Endothelial cell of hepatic sinusoid (primary cell): ENCODE data around the gene FANCE.

ENCODE experiments used
- in situ Hi-C: cut with HindIII; loops from 2 replicates; pipeline ENCODE4 v1.10.0; 2017; ENCODE audit warnings: low sequenced_read_pairs

Gene FANCE, protein sequence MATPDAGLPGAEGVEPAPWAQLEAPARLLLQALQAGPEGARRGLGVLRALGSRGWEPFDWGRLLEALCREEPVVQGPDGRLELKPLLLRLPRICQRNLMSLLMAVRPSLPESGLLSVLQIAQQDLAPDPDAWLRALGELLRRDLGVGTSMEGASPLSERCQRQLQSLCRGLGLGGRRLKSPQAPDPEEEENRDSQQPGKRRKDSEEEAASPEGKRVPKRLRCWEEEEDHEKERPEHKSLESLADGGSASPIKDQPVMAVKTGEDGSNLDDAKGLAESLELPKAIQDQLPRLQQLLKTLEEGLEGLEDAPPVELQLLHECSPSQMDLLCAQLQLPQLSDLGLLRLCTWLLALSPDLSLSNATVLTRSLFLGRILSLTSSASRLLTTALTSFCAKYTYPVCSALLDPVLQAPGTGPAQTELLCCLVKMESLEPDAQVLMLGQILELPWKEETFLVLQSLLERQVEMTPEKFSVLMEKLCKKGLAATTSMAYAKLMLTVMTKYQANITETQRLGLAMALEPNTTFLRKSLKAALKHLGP

DNA sequence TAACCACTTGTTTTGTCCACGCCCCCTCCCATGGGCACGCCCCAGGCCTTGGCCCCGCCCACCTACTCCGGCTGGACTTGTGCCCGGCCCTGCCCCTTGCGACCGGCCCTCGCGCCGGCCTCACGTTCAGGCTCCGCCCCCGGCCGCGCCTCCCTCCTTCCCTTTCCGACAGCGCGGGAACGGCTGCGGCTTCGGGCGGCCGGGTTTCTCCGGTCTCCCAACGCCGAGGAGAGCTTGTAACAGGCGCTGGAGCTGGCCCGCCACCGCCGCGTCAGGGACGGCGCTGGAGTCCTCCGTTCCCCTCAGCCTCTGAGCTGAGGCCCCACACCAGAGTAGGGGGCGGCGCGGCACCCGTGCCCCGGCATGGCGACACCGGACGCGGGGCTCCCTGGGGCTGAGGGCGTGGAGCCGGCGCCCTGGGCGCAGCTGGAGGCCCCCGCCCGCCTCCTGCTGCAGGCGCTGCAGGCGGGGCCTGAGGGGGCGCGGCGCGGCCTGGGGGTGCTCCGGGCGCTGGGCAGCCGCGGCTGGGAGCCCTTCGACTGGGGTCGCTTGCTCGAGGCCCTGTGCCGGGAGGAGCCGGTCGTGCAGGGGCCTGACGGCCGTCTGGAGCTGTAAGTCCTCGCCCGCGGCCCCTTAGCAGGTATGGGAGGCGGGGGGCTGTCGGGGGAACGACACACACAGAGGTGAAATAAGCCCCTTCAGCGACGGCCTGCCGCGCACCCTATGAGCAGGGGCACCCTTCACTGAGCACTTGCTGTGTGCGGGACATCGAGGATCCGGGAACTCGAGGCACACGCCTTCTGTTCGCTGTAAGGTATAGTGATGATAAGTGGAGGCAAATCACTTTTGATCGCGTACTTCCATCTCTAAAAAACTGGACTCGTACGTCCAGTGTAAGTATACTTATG lies at the start of gene FANCE:
FANCE (plus strand) TSS at position 156 of the 908 bp plus-strand sequence; CDS start at position 364, 208 bp downstream.
- in situ Hi-C loops: no loop called here

DNA sequence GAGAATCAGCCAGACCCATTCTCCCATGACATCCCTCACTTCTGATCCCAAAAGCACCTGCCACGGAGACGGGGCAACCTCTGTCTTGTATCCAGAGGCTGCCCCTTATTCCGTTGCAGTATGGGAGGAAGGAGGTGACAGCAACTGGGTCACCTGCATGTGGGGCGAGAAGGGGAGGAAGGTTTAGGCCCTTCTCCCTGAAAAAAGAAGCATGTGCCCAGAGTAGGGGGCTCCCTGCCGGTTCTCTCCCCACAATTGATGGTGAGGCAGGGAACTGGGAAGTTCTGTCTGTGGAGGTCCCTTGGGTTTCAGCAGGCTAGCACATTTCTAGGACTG lies 49.3 kb upstream of the FANCE start:
- in situ Hi-C loops: no loop called here

DNA sequence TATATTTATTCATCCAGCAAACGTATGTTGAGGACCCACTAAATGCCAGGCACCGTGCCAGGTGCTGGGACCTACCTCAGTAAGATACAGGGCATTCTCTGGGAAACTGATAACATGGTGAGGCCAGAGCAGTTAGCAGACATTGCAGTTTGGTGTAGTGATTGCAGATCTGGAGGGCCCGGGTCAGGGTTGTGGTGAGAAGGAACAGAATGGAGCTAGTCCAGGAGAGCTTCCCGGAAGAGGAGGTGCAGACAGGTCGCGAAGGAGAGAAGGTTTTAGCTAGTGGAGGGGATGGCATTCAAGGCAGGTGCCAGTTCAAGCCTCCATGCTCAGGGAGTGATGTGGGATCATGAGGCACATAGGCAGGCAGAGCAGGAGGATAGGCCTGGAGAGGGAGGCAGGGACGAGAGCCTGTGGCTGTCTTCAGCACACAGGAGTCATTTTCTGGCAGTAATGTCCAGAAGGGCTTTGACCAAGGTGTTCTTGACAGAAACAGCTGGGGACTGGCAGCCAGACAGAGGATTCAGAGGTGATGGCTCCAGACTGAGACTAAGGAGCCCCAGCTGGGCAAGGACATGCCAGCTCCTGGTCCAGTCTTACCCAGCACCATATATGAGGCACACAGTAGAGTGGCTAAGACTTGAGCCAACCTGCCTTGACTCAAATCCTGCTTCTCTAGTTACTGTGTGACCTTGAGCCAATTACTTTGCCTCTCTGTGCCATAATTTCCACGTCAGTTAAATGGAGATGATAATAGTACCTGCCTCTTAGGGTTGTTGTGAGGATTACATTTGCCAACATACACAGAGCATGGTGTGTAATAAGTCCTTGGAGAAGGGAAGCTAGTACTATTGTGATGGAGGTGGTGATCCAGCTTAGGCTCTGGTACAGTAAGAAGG lies 48.3 kb upstream of the FANCE start:
- in situ Hi-C loops: no loop called here

DNA sequence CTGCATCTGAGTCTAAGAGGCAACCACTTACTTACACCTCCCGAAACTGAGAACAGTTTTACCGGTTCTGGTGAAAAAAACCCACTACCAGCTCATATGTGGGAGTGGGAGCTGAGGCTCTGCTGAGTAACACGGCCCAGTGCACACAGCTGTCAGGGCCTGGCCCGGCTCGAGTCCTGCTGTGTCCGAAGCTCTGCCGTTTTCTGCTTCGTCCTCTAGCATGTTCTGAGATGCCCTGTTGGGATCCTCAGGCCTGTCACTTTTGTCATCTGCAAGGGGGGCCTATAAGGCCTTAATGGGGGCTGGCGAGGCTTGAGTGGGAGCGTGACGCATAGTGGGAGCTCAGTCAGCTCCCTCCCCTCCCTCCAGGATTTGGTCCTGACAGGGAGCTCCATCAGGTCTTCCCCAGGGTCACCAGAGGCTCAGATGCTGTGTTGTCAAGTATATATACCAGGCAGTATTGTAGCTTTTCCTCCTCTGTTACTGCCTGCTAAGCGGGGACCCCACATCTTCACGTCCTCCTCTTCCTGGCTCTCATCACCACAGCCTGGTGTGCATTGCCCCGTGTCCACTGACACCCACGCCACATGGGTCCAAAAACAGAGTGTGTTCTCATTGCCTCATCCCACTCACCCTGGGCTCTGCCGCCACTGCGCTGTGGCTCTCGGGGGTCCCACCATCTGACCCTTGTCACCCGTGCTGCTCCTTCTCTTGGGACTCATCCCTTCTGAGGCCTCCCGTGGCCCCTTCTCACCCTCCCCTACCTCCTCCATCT lies 45.2 kb upstream of the FANCE start:
- in situ Hi-C loops: no loop called here

DNA sequence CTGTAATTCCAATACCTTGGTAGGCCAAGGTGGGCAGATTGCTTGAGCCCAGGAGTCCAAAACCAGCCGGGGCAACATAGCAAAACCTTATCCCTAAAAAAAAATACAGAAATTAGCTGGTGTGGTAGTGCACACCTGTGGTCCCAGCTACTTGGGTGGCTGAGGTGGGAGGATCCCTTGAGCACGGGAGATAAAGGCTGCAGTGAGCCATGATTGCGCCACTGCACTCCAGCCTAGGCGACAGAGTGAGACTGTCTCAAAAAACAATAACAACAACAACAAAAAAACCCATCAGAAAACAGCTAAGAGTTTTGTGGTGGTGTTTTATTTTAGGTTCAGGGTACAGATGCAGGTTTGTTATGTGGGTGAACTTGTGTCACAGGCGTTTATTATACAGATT lies 42.9 kb upstream of the FANCE start:
- in situ Hi-C loops: no loop called here

DNA sequence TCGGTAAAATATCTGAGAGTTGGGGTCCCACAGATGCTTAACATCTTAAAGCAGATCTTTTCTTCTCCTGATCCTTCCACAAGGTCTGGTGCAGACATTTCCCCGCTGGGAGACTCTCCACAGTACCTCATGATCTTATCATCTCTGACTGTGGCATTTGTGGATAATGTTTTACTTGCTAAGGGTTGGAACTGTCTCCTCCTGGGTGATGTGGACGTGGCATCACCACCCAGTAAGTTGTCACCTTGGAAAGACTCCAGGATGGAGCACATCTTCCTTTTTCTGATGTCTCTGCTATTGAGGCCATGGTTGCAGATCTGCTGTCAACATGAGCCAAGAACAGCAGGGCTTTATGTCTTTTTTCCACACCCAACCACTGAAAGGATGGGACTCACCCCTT lies 42.0 kb upstream of the FANCE start:
- in situ Hi-C loops: no loop called here

DNA sequence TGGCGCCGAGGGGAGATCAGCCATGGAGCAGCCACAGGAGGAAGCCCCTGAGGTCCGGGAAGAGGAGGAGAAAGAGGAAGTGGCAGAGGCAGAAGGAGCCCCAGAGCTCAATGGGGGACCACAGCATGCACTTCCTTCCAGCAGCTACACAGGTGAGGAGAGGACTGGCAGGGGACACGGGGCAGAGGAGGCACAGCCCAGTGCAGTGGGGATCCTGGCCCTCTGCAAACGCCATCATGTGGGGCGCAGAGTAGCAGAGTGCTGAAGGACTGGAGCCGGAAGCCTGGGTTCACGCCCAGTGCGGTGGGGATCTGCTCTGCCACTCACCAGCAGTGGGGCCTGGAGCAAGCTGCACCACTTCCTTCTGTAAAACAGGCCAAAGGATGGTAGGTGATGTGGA lies 41.1 kb upstream of the FANCE start:
- in situ Hi-C loops: no loop called here

DNA sequence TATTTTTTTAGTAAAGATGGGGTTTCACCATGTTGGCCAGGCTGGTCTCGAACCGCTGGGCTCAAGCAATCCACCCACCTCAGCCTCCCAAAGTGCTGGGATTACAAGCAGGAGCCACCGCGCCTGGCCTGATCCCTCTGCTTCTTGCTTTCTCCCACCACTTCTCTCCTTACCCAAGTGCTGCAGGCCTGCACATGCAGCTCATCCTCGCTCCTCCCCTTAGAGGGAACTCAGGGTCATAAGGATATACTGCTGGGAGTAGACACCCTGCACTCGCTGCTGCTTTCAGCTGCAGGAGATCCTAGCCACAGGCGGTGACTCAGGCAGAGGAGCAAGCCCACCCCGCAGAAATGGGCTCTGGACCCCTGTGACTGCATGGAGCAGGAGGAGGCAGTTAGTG lies 40.0 kb upstream of the FANCE start:
- in situ Hi-C loops: no loop called here

DNA sequence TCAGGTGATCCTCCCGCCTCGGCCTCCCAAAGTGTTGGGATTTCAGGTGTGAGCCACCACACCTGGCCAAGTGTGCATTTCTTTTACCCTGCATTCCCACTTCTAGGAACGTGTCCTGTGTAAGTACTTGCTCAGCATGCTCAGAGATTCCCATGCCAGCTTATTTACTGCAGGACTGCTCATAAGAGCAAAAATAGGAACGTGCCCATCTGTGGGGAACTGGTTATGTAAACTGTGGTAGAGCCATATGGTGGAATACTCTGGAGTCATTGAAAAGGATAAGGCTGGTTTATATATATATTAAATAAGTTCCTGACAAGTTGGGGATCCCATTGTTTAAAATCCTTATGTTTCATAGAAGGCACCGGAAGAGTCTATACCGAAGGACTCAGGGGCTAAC lies 38.2 kb upstream of the FANCE start:
- in situ Hi-C loops: no loop called here

DNA sequence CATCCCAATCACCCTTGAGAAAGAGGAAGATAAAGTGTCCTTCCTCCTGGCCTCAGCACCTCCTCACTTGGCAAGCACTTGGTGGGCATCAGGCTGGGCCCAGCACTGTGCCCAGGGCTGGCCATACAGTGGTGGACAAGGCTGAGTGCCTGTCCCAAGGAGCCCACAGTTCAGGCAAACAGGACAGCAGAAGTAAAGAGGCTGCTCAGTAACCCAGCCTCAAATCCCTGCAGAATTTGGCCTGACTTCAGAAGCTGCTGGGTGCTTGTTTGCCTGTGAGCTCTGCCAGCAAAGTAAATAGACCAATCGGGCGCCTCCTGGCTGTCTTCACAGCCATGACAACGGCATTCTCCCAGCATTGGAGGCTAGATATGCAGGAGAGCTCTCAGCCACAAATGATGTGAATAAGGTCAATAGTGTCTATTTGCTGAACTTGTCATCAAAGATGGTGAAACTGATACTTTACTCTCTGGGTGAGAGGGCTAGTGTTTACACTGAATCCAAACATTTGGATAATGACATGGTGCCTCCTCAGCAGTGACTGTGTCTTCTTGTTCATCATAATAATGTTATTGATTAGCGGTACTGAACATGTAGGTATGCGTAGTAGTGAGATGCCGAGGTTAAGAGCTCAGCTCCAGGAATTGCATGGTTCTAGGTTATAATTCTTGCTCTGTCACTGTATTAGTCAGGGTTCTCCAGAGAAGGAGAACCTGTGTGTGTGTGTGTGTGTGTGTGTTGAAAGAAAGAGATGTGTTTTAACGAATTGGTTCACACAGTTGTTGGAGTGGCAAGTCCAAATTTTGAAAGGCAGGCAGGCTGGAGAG lies 36.9 kb upstream of the FANCE start:
- in situ Hi-C loops: no loop called here

DNA sequence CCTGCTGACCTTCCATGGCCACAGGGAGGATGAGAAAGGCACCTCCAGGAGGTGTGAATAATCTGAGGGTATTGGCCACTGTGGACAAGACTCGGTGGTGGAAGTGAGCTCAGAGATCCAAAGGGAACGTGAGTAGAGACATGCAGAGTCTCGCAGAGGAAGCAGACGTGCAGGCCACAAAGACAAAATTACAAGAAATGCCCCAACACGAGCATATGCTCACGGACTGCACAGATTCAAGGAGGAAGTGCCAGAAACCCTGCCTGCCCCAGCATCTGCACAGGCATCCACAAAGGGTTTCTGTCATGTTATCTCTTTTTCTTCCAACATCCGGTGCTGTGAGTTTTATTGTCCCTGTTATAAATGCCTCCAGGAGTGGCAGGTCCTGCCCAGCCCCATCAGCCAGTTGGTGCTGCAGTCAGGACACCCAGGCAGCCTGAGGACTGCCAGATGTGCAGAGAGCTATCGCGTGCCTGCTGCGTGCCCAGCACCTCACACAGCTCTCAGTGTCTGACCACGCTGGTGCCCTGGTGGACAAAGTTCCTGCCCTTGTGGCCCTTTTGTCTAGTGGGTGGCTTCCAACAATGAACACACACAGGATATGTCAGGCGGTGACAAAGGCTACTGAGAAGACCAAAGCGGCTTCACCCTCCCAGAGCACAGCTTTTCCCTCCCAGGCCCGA lies 34.0 kb upstream of the FANCE start:
- in situ Hi-C loops: no loop called here

DNA sequence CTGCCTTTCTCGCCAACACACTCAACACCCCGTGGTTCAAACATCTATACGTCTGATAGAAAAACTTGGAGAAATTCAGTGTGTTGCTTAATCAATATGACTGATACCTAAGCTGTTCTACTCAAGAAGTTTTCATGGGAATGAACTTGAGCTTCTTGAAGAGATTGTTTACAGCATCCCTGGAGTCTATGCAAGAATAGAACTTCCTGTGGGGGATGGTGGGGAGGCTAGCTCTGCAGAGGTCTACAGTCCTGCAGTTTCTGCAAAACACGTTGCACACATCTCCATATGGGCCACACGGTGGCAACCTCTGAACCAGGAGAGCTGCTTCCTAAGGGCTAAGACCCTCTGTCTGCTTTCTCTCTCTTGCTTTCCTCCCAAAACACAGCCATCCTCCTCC lies 32.7 kb upstream of the FANCE start:
- in situ Hi-C loops: no loop called here

DNA sequence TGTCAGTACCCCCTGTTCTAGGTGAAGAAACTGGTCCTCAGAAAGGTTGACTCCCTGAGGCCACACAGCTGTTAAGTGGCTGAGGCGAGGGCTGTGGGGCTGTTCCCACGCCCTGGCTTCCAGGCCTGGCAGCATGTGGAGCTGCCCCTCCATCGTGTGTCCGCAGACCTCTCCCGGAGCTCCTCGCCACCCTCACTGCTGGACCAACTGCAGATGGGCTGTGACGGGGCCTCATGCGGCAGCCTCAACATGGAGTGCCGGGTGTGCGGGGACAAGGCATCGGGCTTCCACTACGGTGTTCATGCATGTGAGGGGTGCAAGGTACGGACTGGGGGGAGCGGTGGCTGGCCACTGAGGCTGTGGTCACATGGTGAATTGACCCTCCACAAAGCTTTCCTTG lies 32.2 kb upstream of the FANCE start:
- in situ Hi-C loops: loop anchor here (5.0 to 10.0 kb wide), 2 partner anchors 43 to 75 kb away; partner anchors contain the start of gene PPARD

DNA sequence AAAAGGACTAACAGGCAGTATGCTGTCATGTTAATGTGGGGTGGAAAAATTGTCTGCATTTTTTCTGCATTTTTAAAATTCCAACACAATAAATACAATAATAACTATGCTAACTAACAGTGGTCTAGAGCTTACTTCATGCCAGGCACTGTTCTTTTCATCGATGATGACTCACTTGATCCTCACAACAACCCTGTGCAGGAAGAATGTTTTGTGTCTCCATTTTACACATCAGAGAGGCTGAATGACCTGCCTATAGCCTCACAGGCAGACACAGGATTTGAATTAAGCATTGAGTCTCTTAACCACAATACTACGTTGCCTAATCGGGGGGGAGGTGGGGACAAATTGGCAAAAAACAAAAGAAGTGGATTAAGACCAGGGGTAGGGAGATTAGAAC lies 26.9 kb upstream of the FANCE start:
- in situ Hi-C loops: loop anchor here (10.0 kb wide), 1 partner anchor 80 kb away; the partner anchor contains the start of gene PPARD

DNA sequence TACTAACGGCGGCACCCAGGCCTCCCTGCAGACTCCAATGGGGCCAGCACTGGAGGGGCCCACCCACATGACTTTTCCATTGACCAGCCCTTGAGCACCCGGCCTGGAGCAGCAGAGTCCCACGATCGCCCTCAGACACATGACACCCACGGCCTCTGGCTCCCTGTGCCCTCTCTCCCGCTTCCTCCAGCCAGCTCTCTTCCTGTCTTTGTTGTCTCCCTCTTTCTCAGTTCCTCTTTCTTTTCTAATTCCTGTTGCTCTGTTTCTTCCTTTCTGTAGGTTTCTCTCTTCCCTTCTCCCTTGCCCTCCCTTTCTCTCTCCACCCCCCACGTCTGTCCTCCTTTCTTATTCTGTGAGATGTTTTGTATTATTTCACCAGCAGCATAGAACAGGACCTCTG lies 26.1 kb upstream of the FANCE start:
- in situ Hi-C loops: loop anchor here (10.0 kb wide), 1 partner anchor 81 kb away; the partner anchor contains the start of gene PPARD

DNA sequence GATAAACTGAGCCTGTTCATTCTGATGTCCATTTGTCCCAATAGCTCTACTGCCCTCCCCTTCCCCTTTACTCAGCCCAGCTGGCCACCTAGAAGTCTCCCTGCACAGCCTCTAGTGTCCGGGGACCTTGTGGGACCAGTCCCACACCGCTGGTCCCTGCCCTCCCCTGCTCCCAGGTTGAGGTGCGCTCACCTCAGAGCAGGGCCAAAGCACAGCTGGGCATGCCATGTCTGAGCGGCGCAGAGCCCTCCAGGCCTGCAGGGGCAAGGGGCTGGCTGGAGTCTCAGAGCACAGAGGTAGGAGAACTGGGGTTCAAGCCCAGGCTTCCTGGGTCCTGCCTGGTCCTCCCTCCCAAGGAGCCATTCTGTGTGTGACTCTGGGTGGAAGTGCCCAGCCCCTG lies 24.7 kb upstream of the FANCE start:
- in situ Hi-C loops: loop anchor here (10.0 kb wide), 1 partner anchor 83 kb away; the partner anchor contains the start of gene PPARD

DNA sequence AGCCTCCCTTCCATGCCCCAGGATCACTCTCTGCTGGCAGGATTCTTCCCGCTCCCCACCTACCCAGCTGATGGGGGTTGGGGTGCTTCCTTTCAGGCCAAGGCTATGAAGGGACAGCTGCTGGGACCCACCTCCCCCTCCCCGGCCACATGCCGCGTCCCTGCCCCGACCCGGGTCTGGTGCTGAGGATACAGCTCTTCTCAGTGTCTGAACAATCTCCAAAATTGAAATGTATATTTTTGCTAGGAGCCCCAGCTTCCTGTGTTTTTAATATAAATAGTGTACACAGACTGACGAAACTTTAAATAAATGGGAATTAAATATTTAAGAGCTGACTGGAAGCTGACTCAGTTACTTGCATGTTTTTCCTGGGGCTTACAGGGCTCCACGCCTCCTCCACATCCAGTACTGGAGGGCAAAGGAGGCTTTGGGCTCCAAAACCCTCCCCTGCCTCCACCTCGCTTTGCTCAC lies 24.3 kb upstream of the FANCE start:
- in situ Hi-C loops: loop anchor here (10.0 kb wide), 1 partner anchor 83 kb away; the partner anchor contains the start of gene PPARD
